Gastroesophageal sphincter (tissue), 3 donors: ENCODE results near the gene NDRG2.

ENCODE experiments used
- POLR2A ChIP-seq, 2 donors: fragments of 450-650 bp; IDR thresholded peaks; one replicate each; pipeline ENCODE4 v1.6.1; 2017; ENCODE audit warnings: antibody characterized with exemption in 2 of 2, mild to moderate bottlenecking in 2 of 2, moderate library complexity in 1 of 2
- POLR2AphosphoS5 ChIP-seq: sonication (generic); formaldehyde crosslinking; IDR thresholded peaks from one replicate; pipeline ENCODE4 v1.6.1; 2017; ENCODE audit warnings: antibody characterized with exemption
- TF ChIP-seq, protein P1 (sequence below), 4 experiments: fragments of 200-600 bp in 2 of 4; fragments of 450-650 bp in 2 of 4; sonication (generic) in 1 of 4; IDR thresholded peaks; one replicate each; pipeline ENCODE4 v1.5.1; 2017 to 2019; ENCODE audit warnings: antibody characterized with exemption in 4 of 4, mild to moderate bottlenecking in 2 of 4, moderate library complexity in 2 of 4

DNA sequence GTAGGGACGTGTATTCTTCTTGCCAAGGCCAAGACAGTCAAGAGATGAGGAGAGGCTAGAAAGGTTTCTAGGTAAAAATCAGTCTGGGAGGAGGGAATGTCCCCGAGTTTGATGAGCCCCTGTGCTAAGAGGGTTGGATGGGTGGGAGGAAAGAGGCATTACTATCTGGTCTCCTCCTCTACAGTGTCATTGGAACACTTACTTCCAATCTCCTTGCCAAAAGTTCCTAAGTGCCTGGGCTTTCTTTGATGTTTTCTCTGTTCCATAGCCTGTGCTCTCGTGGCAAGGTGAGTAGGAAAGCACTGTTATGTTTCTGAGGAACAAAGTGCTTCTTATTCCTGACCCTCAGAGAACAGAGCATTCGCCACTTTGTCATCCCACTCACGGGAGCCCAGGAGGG is 9.8 kb upstream of the NDRG2 start, which contains the start of gene RNASE13:
- TF ChIP-seq, protein P1, sequence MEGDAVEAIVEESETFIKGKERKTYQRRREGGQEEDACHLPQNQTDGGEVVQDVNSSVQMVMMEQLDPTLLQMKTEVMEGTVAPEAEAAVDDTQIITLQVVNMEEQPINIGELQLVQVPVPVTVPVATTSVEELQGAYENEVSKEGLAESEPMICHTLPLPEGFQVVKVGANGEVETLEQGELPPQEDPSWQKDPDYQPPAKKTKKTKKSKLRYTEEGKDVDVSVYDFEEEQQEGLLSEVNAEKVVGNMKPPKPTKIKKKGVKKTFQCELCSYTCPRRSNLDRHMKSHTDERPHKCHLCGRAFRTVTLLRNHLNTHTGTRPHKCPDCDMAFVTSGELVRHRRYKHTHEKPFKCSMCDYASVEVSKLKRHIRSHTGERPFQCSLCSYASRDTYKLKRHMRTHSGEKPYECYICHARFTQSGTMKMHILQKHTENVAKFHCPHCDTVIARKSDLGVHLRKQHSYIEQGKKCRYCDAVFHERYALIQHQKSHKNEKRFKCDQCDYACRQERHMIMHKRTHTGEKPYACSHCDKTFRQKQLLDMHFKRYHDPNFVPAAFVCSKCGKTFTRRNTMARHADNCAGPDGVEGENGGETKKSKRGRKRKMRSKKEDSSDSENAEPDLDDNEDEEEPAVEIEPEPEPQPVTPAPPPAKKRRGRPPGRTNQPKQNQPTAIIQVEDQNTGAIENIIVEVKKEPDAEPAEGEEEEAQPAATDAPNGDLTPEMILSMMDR (IDR thresholded peaks at IDR 0.05), result no peak
- TF ChIP-seq POLR2A (IDR thresholded peaks at IDR 0.05) (no peak), POLR2AphosphoS5 (no peak)
